KMS-11 (cell line): ENCODE measurements around the gene SLC13A5.

ENCODE experiments used
- H2AFZ ChIP-seq: fragments of 200-600 bp; sonication (generic); 2 replicates; pipeline ENCODE4 v1.6.1; 2016; ENCODE audit warnings: antibody characterized with exemption, mixed run types, low read depth
- H3K27ac ChIP-seq: fragments of 200-600 bp; sonication (generic); 2 replicates; pipeline ENCODE4 v1.6.1; 2016; ENCODE audit warnings: mild to moderate bottlenecking, mixed run types
- H3K27me3 ChIP-seq: fragments of 200-600 bp; sonication (generic); 2 replicates; pipeline ENCODE4 v1.6.1; 2017; ENCODE audit warnings: mild to moderate bottlenecking, low read depth, mixed run types, moderate library complexity; ENCODE audit not compliant: insufficient read depth
- H3K36me3 ChIP-seq: fragments of 200-600 bp; sonication (generic); 2 replicates; pipeline ENCODE4 v1.6.1; 2017; ENCODE audit warnings: mild to moderate bottlenecking, mixed run types; ENCODE audit not compliant: insufficient read depth
- H3K4me1 ChIP-seq: fragments of 200-600 bp; sonication (generic); 2 replicates; pipeline ENCODE4 v1.6.1; 2016; ENCODE audit warnings: mild to moderate bottlenecking, low read depth, mixed run types; ENCODE audit not compliant: poor library complexity, severe bottlenecking
- H3K4me2 ChIP-seq: fragments of 200-600 bp; sonication (generic); 2 replicates; pipeline ENCODE4 v1.7.0; 2016; ENCODE audit warnings: mild to moderate bottlenecking, mixed run types
- H3K4me3 ChIP-seq: fragments of 200-600 bp; sonication (generic); IDR thresholded peaks from 2 replicates; pipeline ENCODE4 v1.6.1; 2017; ENCODE audit warnings: low read depth, low read length, mixed read lengths; ENCODE audit not compliant: insufficient read depth
- H3K79me2 ChIP-seq: fragments of 200-600 bp; sonication (generic); 2 replicates; pipeline ENCODE4 v1.6.1; 2016; ENCODE audit warnings: low read depth, mixed run types; ENCODE audit not compliant: insufficient read depth
- H3K9ac ChIP-seq: fragments of 200-600 bp; sonication (generic); 2 replicates; pipeline ENCODE4 v1.6.1; 2016; ENCODE audit warnings: mild to moderate bottlenecking, mixed run types
- H4K20me1 ChIP-seq: fragments of 200-600 bp; sonication (generic); 2 replicates; pipeline ENCODE4 v1.6.1; 2016; ENCODE audit warnings: mild to moderate bottlenecking, mixed run types; ENCODE audit not compliant: insufficient read depth
- TF ChIP-seq, protein P1 (sequence below): fragments of 200-600 bp; sonication (generic); conservative IDR thresholded peaks from 2 replicates; pipeline ENCODE4 v1.6.1; 2017; ENCODE audit warnings: low read depth, mild to moderate bottlenecking, antibody characterized with exemption, low read length, moderate library complexity, mixed read lengths

The SLC13A5 gene

DNA sequence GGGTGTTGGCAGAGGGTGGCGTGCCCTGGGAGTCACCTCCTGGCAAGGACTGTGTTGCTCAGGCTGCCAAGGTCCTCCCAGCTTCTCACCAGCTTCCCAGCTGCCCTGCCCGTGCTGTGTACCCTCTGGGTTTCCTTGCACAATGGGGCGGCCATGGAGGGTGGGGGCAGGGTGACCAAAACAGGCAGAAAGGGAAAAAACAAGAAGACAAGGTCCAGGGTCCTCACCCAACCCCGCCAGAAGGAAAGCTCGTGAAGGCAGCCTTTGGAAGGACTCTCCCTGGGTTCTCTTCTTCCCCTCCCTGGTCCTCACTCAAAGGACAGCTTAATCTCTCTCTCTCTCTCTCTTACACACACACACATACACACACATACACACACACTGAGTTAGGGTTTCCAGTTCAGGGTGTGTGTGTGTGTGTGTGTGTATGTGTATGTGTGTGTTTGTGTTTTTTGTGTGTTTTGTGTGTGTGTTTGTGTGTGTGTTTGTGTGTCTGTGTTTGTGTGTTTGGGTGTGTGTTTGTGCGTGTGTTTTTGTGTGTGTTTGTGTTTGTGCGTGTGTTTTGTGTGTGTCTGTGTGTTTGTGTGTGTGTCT lies 2.0 kb downstream of the SLC13A5 start:
- H3K79me2 ChIP-seq: no peaks in the 10 kb centered on the region
- H3K9ac ChIP-seq: no peak overlapping the region
- H3K4me2 ChIP-seq: no peak overlapping the region
- no peak overlapping the region for H2AFZ ChIP-seq
- H3K27ac ChIP-seq: no peak overlapping the region
- H3K4me3 ChIP-seq: no peak overlapping the region
- H4K20me1 ChIP-seq: no peaks in the 10 kb centered on the region
- no peaks in the 10 kb centered on the region for H3K4me1 ChIP-seq
- TF ChIP-seq, protein P1, sequence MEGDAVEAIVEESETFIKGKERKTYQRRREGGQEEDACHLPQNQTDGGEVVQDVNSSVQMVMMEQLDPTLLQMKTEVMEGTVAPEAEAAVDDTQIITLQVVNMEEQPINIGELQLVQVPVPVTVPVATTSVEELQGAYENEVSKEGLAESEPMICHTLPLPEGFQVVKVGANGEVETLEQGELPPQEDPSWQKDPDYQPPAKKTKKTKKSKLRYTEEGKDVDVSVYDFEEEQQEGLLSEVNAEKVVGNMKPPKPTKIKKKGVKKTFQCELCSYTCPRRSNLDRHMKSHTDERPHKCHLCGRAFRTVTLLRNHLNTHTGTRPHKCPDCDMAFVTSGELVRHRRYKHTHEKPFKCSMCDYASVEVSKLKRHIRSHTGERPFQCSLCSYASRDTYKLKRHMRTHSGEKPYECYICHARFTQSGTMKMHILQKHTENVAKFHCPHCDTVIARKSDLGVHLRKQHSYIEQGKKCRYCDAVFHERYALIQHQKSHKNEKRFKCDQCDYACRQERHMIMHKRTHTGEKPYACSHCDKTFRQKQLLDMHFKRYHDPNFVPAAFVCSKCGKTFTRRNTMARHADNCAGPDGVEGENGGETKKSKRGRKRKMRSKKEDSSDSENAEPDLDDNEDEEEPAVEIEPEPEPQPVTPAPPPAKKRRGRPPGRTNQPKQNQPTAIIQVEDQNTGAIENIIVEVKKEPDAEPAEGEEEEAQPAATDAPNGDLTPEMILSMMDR: no peak
- no peaks in the 10 kb centered on the region for H3K36me3 ChIP-seq
- no peaks in the 10 kb centered on the region for H3K27me3 ChIP-seq

DNA sequence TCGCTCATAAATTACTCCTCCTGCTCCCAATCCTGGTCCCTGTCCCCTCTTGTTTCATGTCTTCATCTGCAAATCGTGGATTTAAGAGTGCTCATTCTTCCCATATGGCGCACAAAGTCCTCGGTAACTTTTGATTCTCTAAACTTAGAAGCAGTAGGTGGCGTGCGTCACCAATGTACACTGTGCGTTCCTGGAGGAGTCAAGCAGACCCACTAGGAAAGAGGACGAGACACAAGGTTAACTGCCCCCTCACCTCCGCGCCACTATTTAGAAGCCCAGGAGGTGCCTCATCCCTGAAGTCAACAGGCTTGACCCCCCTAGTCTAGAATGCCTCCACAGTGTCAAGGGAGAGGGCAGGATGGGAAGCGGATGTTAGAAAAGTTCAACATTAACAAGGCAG lies 2.9 kb downstream of the SLC13A5 start:
- TF ChIP-seq, protein P1: no peak
- no peak overlapping the region for H3K27ac ChIP-seq
- no peaks in the 10 kb centered on the region for H3K27me3 ChIP-seq
- H3K4me2 ChIP-seq: no peak overlapping the region
- H2AFZ ChIP-seq: no peak overlapping the region
- no peaks in the 10 kb centered on the region for H3K79me2 ChIP-seq
- H3K4me3 ChIP-seq: no peak overlapping the region
- H3K36me3 ChIP-seq: no peaks in the 10 kb centered on the region
- H4K20me1 ChIP-seq: no peaks in the 10 kb centered on the region
- H3K4me1 ChIP-seq: no peaks in the 10 kb centered on the region
- no peak overlapping the region for H3K9ac ChIP-seq

- Histone ChIP-seq H2AFZ (no peak overlapping the region), H3K9ac (no peak overlapping the region), H3K4me2 (no peak overlapping the region), H3K27me3 (no peaks in the 10 kb centered on the region), H3K4me3 (no peak overlapping the region), H3K36me3 (no peaks in the 10 kb centered on the region), H4K20me1 (no peaks in the 10 kb centered on the region), H3K79me2 (no peaks in the 10 kb centered on the region), H3K27ac (no peak overlapping the region), H3K4me1 (no peaks in the 10 kb centered on the region)
- TF ChIP-seq, protein P1: no peak
Observed at GRCh38 chr17:6708357-6708961, 4.7 kb downstream of the SLC13A5 start.

GRCh38 chr17:6706996-6707395 lies 6.2 kb downstream of the SLC13A5 start:
- Histone ChIP-seq H4K20me1 (no peaks in the 10 kb centered on the region), H3K4me3 (no peak overlapping the region), H2AFZ (no peak overlapping the region), H3K9ac (no peak overlapping the region), H3K4me1 (no peaks in the 10 kb centered on the region), H3K27ac (no peak overlapping the region), H3K27me3 (no peaks in the 10 kb centered on the region), H3K36me3 (no peaks in the 10 kb centered on the region), H3K4me2 (no peak overlapping the region), H3K79me2 (no peaks in the 10 kb centered on the region)
- TF ChIP-seq, protein P1: no peak
